Immature natural killer cell (primary cell): ENCODE results near the gene RASSF10. TPM values are rescaled to one million over a fixed set of nuclear protein-coding genes. Genes with fewer than 3 reads are reported as not detected.

Experiments used
- DNase-seq, 3 donors: peaks; one replicate each; pipeline ENCODE4 v3.0.0; 2022; ENCODE audit warnings: mixed read lengths in 1 of 3
- H3K27ac Mint-ChIP-seq, 6 donors: one replicate each; pipeline ENCODE4 v1.8.0; 2020; ENCODE audit warnings: mixed read lengths in 6 of 6, mild to moderate bottlenecking in 5 of 6, inconsistent platforms in 4 of 6, moderate library complexity in 3 of 6
- H3K27me3 Mint-ChIP-seq, 3 donors: one replicate each; pipeline ENCODE4 v1.8.0; 2020 to 2021; ENCODE audit warnings: low read depth in 3 of 3, mild to moderate bottlenecking in 3 of 3, mixed read lengths in 3 of 3, moderate library complexity in 3 of 3, inconsistent platforms in 1 of 3
- H3K36me3 Mint-ChIP-seq, 3 donors: one replicate each; pipeline ENCODE4 v1.8.0; 2020; ENCODE audit warnings: mixed read lengths in 3 of 3, inconsistent platforms in 2 of 3, mild to moderate bottlenecking in 2 of 3
- H3K4me1 Mint-ChIP-seq, 2 donors: one replicate each; pipeline ENCODE4 v1.8.0; 2020; ENCODE audit warnings: inconsistent platforms in 2 of 2, mild to moderate bottlenecking in 2 of 2, mixed read lengths in 2 of 2, moderate library complexity in 1 of 2
- H3K4me3 Mint-ChIP-seq, 5 donors: one replicate each; pipeline ENCODE4 v1.8.0; 2020; ENCODE audit warnings: mild to moderate bottlenecking in 5 of 5, mixed read lengths in 5 of 5, inconsistent platforms in 3 of 5, moderate library complexity in 3 of 5
- H3K9me3 Mint-ChIP-seq, 6 donors: one replicate each; pipeline ENCODE4 v1.8.0; 2020; ENCODE audit warnings: mild to moderate bottlenecking in 6 of 6, mixed read lengths in 6 of 6, inconsistent platforms in 4 of 6, moderate library complexity in 3 of 6
- polyA plus RNA-seq, 3 donors: library from polyadenylated mRNA; unstranded; fragments of 300-500 nt; fragmentation: Illumina TruSeq; gene quantifications; one replicate each; pipeline ENCODE4 v1.2.3, GENCODE V29; 2021

The RASSF10 gene
- not detected for polyA plus RNA-seq

GRCh38 chr11:13008625-13009475, at the start of gene RASSF10:
Gene RASSF10, plus strand, starts transcription at chr11:13009316. Its CDS starts 261 bp downstream, at chr11:13009577.
- no peak for DNase-seq
- Mint-ChIP-seq H3K27me3 (peaks cover 12 to 23% (median 20%) of the 10 kb centered on the region in 3 donors), H3K36me3 (no peaks in the 10 kb centered on the region), H3K4me1 (no peaks in the 10 kb centered on the region), H3K4me3 (peak within 1 kb of the TSS in 1 of 5 donors; percentile 45), H3K9me3 (no peaks in the 10 kb centered on the region), H3K27ac (no peak within 1 kb of the TSS)

GRCh38 chr11:12961615-12962014, 47.5 kb upstream of the RASSF10 start:
- H3K9me3 Mint-ChIP-seq, result no peaks in the 10 kb centered on the region
- H3K4me1 Mint-ChIP-seq, result no peaks in the 10 kb centered on the region

GRCh38 chr11:12962306-12962705, 46.8 kb upstream of the RASSF10 start:
- Mint-ChIP-seq H3K36me3 (no peaks in the 10 kb centered on the region), H3K4me1 (no peaks in the 10 kb centered on the region), H3K4me3 (no peak overlapping the region), H3K9me3 (no peaks in the 10 kb centered on the region), H3K27ac (no peak overlapping the region), H3K27me3 (peaks cover 2 to 7% (median 6%) of the 10 kb centered on the region in 3 donors)
- DNase-seq, result no peak

More at GRCh38 chr11:12961615-12962014, 47.5 kb upstream of the RASSF10 start:
- DNase-seq, result no peak
- Mint-ChIP-seq H3K27me3 (peaks cover 2 to 7% (median 7%) of the 10 kb centered on the region in 3 donors), H3K36me3 (no peaks in the 10 kb centered on the region), H3K4me3 (no peak overlapping the region), H3K27ac (no peak overlapping the region)

GRCh38 chr11:12963051-12963450, 46.1 kb upstream of the RASSF10 start:
- peaks cover 2 to 7% (median 6%) of the 10 kb centered on the region in 3 donors for H3K27me3 Mint-ChIP-seq
- no peak overlapping the region for H3K4me3 Mint-ChIP-seq
- no peaks in the 10 kb centered on the region for H3K4me1 Mint-ChIP-seq
- H3K27ac Mint-ChIP-seq, result no peak overlapping the region
- DNase-seq, result no peak
- no peaks in the 10 kb centered on the region for H3K9me3 Mint-ChIP-seq
- no peaks in the 10 kb centered on the region for H3K36me3 Mint-ChIP-seq

- H3K9me3 Mint-ChIP-seq, result no peaks in the 10 kb centered on the region
These were observed 45.2 kb upstream of the RASSF10 start for GRCh38 chr11:12963792-12964536.

GRCh38 chr11:12964650-12965049, 44.5 kb upstream of the RASSF10 start:
- H3K4me3 Mint-ChIP-seq, result no peak overlapping the region
- H3K9me3 Mint-ChIP-seq, result no peaks in the 10 kb centered on the region
- DNase-seq, result no peak
- H3K27me3 Mint-ChIP-seq, result peaks cover 2 to 6% (median 5%) of the 10 kb centered on the region in 3 donors
- no peaks in the 10 kb centered on the region for H3K4me1 Mint-ChIP-seq
- H3K27ac Mint-ChIP-seq, result no peak overlapping the region
- no peaks in the 10 kb centered on the region for H3K36me3 Mint-ChIP-seq

More at GRCh38 chr11:12963792-12964536, 45.2 kb upstream of the RASSF10 start:
- peak; percentile 18 to 45 (median 31) for DNase-seq
- H3K27ac Mint-ChIP-seq, result no peak overlapping the region
- H3K36me3 Mint-ChIP-seq, result no peaks in the 10 kb centered on the region
- no peaks in the 10 kb centered on the region for H3K4me1 Mint-ChIP-seq
- no peak overlapping the region for H3K4me3 Mint-ChIP-seq
- peaks cover 2 to 8% (median 5%) of the 10 kb centered on the region in 3 donors for H3K27me3 Mint-ChIP-seq

GRCh38 chr11:12966002-12966401, 43.1 kb upstream of the RASSF10 start:
- Mint-ChIP-seq H3K27ac (no peak overlapping the region), H3K27me3 (peaks cover 0 to 6% (median 3%) of the 10 kb centered on the region in 3 donors), H3K4me1 (no peaks in the 10 kb centered on the region), H3K36me3 (no peaks in the 10 kb centered on the region), H3K4me3 (no peak overlapping the region), H3K9me3 (no peaks in the 10 kb centered on the region)
- DNase-seq, result no peak

GRCh38 chr11:12968101-12968500, 41.0 kb upstream of the RASSF10 start:
- no peaks in the 10 kb centered on the region for H3K9me3 Mint-ChIP-seq
- no peak overlapping the region for H3K27ac Mint-ChIP-seq
- no peaks in the 10 kb centered on the region for H3K4me1 Mint-ChIP-seq
- no peak overlapping the region for H3K4me3 Mint-ChIP-seq
- no peaks in the 10 kb centered on the region for H3K36me3 Mint-ChIP-seq
- no peak for DNase-seq
- peaks cover 0 to 4% (median 2%) of the 10 kb centered on the region in 3 donors for H3K27me3 Mint-ChIP-seq

- Mint-ChIP-seq H3K27me3 (peaks cover 0 to 4% (median 0%) of the 10 kb centered on the region in 3 donors), H3K4me3 (no peak overlapping the region), H3K9me3 (no peaks in the 10 kb centered on the region), H3K36me3 (no peaks in the 10 kb centered on the region), H3K27ac (no peak overlapping the region), H3K4me1 (no peaks in the 10 kb centered on the region)
- no peak for DNase-seq
These were observed 40.3 kb upstream of the RASSF10 start for GRCh38 chr11:12968826-12969225.

GRCh38 chr11:12971955-12972354, 37.2 kb upstream of the RASSF10 start:
- no peak for DNase-seq
- H3K27me3 Mint-ChIP-seq, result peaks cover 0 to 2% (median 0%) of the 10 kb centered on the region in 3 donors
- no peak overlapping the region for H3K4me3 Mint-ChIP-seq
- H3K27ac Mint-ChIP-seq, result no peak overlapping the region
- no peaks in the 10 kb centered on the region for H3K9me3 Mint-ChIP-seq
- H3K4me1 Mint-ChIP-seq, result no peaks in the 10 kb centered on the region
- no peaks in the 10 kb centered on the region for H3K36me3 Mint-ChIP-seq

- no peaks in the 10 kb centered on the region for H3K4me1 Mint-ChIP-seq
- H3K4me3 Mint-ChIP-seq, result no peak overlapping the region
- H3K9me3 Mint-ChIP-seq, result no peaks in the 10 kb centered on the region
- no peaks in the 10 kb centered on the region for H3K27me3 Mint-ChIP-seq
- no peak for DNase-seq
- H3K36me3 Mint-ChIP-seq, result no peaks in the 10 kb centered on the region
- no peak overlapping the region for H3K27ac Mint-ChIP-seq
These were observed 35.5 kb upstream of the RASSF10 start for GRCh38 chr11:12973528-12974181.

GRCh38 chr11:12975195-12975594, 33.9 kb upstream of the RASSF10 start:
- Mint-ChIP-seq H3K27ac (no peak overlapping the region), H3K9me3 (no peaks in the 10 kb centered on the region), H3K4me3 (no peak overlapping the region), H3K27me3 (no peaks in the 10 kb centered on the region), H3K36me3 (no peaks in the 10 kb centered on the region), H3K4me1 (no peaks in the 10 kb centered on the region)
- DNase-seq, result no peak

- Mint-ChIP-seq H3K4me1 (no peaks in the 10 kb centered on the region), H3K4me3 (no peak overlapping the region), H3K36me3 (no peaks in the 10 kb centered on the region), H3K27me3 (peaks cover 0 to 4% (median 1%) of the 10 kb centered on the region in 3 donors), H3K9me3 (no peaks in the 10 kb centered on the region), H3K27ac (no peak overlapping the region)
- no peak for DNase-seq
These were observed 29.0 kb upstream of the RASSF10 start for GRCh38 chr11:12979928-12980689.
